HEK293 (cell line): ENCODE data around the gene CSNK2A2.
A peak's percentile ranks its signal among the peaks of the same experiment; 100 is the strongest.

Experiments
- PBX3 ChIP-seq: sonication (generic); formaldehyde crosslinking; IDR thresholded peaks from 2 replicates; pipeline ENCODE4 v1.8.1; 2022; ENCODE audit warnings: mild to moderate bottlenecking, moderate library complexity, missing genetic modification reagents
- PRDM2 ChIP-seq: fragments of 450-650 bp; formaldehyde crosslinking; IDR thresholded peaks from 2 replicates; pipeline ENCODE4 v1.5.1; 2016; ENCODE audit warnings: missing biosample characterization, missing genetic modification characterization, borderline replicate concordance
- PRDM6 ChIP-seq: fragments of 450-650 bp; formaldehyde crosslinking; IDR thresholded peaks from 2 replicates; pipeline ENCODE4 v1.5.1; 2017; ENCODE audit warnings: missing biosample characterization, missing genetic modification characterization
- SP7 ChIP-seq: fragments of 450-650 bp; formaldehyde crosslinking; IDR thresholded peaks from 2 replicates; pipeline ENCODE4 v1.5.1; 2016; ENCODE audit warnings: missing biosample characterization, missing genetic modification characterization
- TRIM28 ChIP-seq: IDR thresholded peaks from 2 replicates; pipeline ENCODE4 v1.6.1; 2011; ENCODE audit warnings: low read length, control low read depth, borderline replicate concordance
- ZBTB17 ChIP-seq: fragments of 450-650 bp; formaldehyde crosslinking; IDR thresholded peaks from 2 replicates; pipeline ENCODE4 v1.5.1; 2016; ENCODE audit warnings: missing biosample characterization, missing genetic modification characterization
- ZIC2 ChIP-seq: fragments of 450-650 bp; formaldehyde crosslinking; IDR thresholded peaks from 2 replicates; pipeline ENCODE4 v1.5.1; 2016; ENCODE audit warnings: missing biosample characterization, missing genetic modification characterization
- ZNF114 ChIP-seq: fragments of 450-650 bp; formaldehyde crosslinking; IDR thresholded peaks from 2 replicates; pipeline ENCODE4 v1.5.0; 2017; ENCODE audit warnings: missing biosample characterization, missing genetic modification characterization
- ZNF155 ChIP-seq: fragments of 450-650 bp; formaldehyde crosslinking; IDR thresholded peaks from 2 replicates; pipeline ENCODE4 v1.5.1; 2016; ENCODE audit warnings: missing biosample characterization, missing genetic modification characterization
- ZNF174 ChIP-seq: fragments of 450-650 bp; formaldehyde crosslinking; IDR thresholded peaks from 2 replicates; pipeline ENCODE4 v1.5.0; 2017; ENCODE audit warnings: missing biosample characterization, mild to moderate bottlenecking, missing genetic modification characterization
- ZNF202 ChIP-seq: fragments of 450-650 bp; formaldehyde crosslinking; IDR thresholded peaks from 2 replicates; pipeline ENCODE4 v1.5.1; 2016; ENCODE audit warnings: missing biosample characterization, missing genetic modification characterization, borderline replicate concordance
- ZNF280C ChIP-seq: fragments of 450-650 bp; formaldehyde crosslinking; IDR thresholded peaks from 2 replicates; pipeline ENCODE4 v1.5.1; 2016; ENCODE audit warnings: missing biosample characterization, missing genetic modification characterization
- ZNF335 ChIP-seq: fragments of 450-650 bp; formaldehyde crosslinking; conservative IDR thresholded peaks from 2 replicates; pipeline ENCODE4 v1.5.1; 2016; ENCODE audit warnings: missing biosample characterization, missing genetic modification characterization
- ZNF514 ChIP-seq: fragments of 450-650 bp; formaldehyde crosslinking; IDR thresholded peaks from 2 replicates; pipeline ENCODE4 v1.5.1; 2016; ENCODE audit warnings: missing biosample characterization, missing genetic modification characterization
- ZNF580 ChIP-seq: fragments of 450-650 bp; formaldehyde crosslinking; IDR thresholded peaks from 2 replicates; pipeline ENCODE4 v1.5.1; 2016; ENCODE audit warnings: missing biosample characterization, missing genetic modification characterization
- ZNF610 ChIP-seq: fragments of 450-650 bp; formaldehyde crosslinking; IDR thresholded peaks from 2 replicates; pipeline ENCODE4 v1.5.1; 2016; ENCODE audit warnings: missing biosample characterization, missing genetic modification characterization, borderline replicate concordance
- ZNF654 ChIP-seq: fragments of 450-650 bp; formaldehyde crosslinking; IDR thresholded peaks from 2 replicates; pipeline ENCODE4 v1.5.1; 2016; ENCODE audit warnings: low read depth, missing biosample characterization, missing genetic modification characterization
- ZNF670 ChIP-seq: fragments of 450-650 bp; formaldehyde crosslinking; IDR thresholded peaks from 2 replicates; pipeline ENCODE4 v1.5.1; 2016; ENCODE audit warnings: missing biosample characterization, missing genetic modification characterization, low read depth
- ZNF747 ChIP-seq: fragments of 450-650 bp; formaldehyde crosslinking; IDR thresholded peaks from 2 replicates; pipeline ENCODE4 v1.5.1; 2016; ENCODE audit warnings: missing biosample characterization, missing genetic modification characterization
- ZNF777 ChIP-seq: fragments of 450-650 bp; formaldehyde crosslinking; IDR thresholded peaks from 2 replicates; pipeline ENCODE4 v1.5.1; 2017; ENCODE audit warnings: missing biosample characterization, missing genetic modification characterization, borderline replicate concordance
- ZNF791 ChIP-seq: fragments of 450-650 bp; formaldehyde crosslinking; IDR thresholded peaks from 2 replicates; pipeline ENCODE4 v1.5.1; 2016; ENCODE audit warnings: missing biosample characterization, missing genetic modification characterization
- ZSCAN18 ChIP-seq: fragments of 450-650 bp; formaldehyde crosslinking; IDR thresholded peaks from 2 replicates; pipeline ENCODE4 v1.5.1; 2016; ENCODE audit warnings: missing biosample characterization, missing genetic modification characterization
- ZSCAN30 ChIP-seq: fragments of 450-650 bp; IDR thresholded peaks from 2 replicates; pipeline ENCODE4 v1.5.1; 2018; ENCODE audit warnings: missing biosample characterization, mild to moderate bottlenecking, missing genetic modification characterization, moderate library complexity

Gene CSNK2A2

GRCh38 chr16:58110571-58111301 is 87.2 kb downstream of the CSNK2A2 start (continued):
- no peak for TF ChIP-seq PRDM2 (tag by site-specific recombination)
- TF ChIP-seq ZNF654 (tag by site-specific recombination), result no peak
- no peak for TF ChIP-seq ZNF791 (tag by site-specific recombination)
- no peak for TF ChIP-seq PBX3 (CRISPR knock-in tag)
- no peak for TF ChIP-seq ZNF747 (tag by site-specific recombination)
- peak; percentile 90 for TF ChIP-seq ZIC2 (tag by site-specific recombination)
- no peak for TF ChIP-seq TRIM28
- no peak for TF ChIP-seq ZNF514 (tag by site-specific recombination)
- no peak for TF ChIP-seq ZSCAN18 (tag by site-specific recombination)
- TF ChIP-seq SP7 (tag by site-specific recombination), result 0 out of 2 replicates have a peak, but pooled peaks have one; percentile 70
- TF ChIP-seq PRDM6 (tag by site-specific recombination), result no peak
- no peak for TF ChIP-seq ZNF580 (tag by site-specific recombination)
- no peak for TF ChIP-seq ZNF280C (tag by site-specific recombination)
- no peak for TF ChIP-seq ZNF670 (tag by site-specific recombination)
- no peak for TF ChIP-seq ZNF202 (tag by site-specific recombination)
- no peak for TF ChIP-seq ZNF777
- TF ChIP-seq ZBTB17 (tag by site-specific recombination), result 0 out of 2 replicates have a peak, but pooled peaks have one; percentile 15
- no peak for TF ChIP-seq ZNF174 (tag by site-specific recombination)
- peak; percentile 66 for TF ChIP-seq ZNF335
- TF ChIP-seq ZNF610 (tag by site-specific recombination), result no peak
- TF ChIP-seq ZSCAN30, result no peak
- TF ChIP-seq ZNF114 (tag by site-specific recombination), result no peak
- no peak for TF ChIP-seq ZNF155 (tag by site-specific recombination)
